HEK293 (cell line): ENCODE measurements around the gene ACSS1.

ENCODE experiments used
- CTCF ChIA-PET: fragments of 350-600 bp; formaldehyde crosslinking; extraction: SDS; loops from one replicate; lab custom pipeline; 2021; ENCODE audit warnings: antibody characterized with exemption; lab: Yijun Ruan, JAX
- POLR2A ChIA-PET: fragments of 300-600 bp; formaldehyde crosslinking; extraction: SDS; loops from one replicate; lab custom pipeline; 2020; ENCODE audit warnings: antibody characterized with exemption, inconsistent platforms; lab: Yijun Ruan, JAX
- H3K27ac ChIP-seq: fragments of 200-500 bp; sonication (Bioruptor generic); 2 replicates; pipeline ENCODE4 v1.5.1; 2014; ENCODE audit warnings: low read depth, low read length, control low read depth, inconsistent platforms; ENCODE audit errors: extremely low read depth
- H3K36me3 ChIP-seq, 2 experiments: fragments of 200-500 bp in 1 of 2; sonication (Bioruptor generic) in 1 of 2; 1 replicate in 1 of 2; 2 replicates in 1 of 2; pipeline ENCODE4 v1.5.1; 2014 to 2017; ENCODE audit warnings: inconsistent platforms in 2 of 2, low read length in 2 of 2; ENCODE audit not compliant: control insufficient read depth in 2 of 2, insufficient read depth in 1 of 2
- H3K4me1 ChIP-seq: fragments of 200-500 bp; sonication (Bioruptor generic); 2 replicates; pipeline ENCODE4 v1.5.1; 2014; ENCODE audit warnings: mild to moderate bottlenecking, low read length, inconsistent platforms; ENCODE audit not compliant: control insufficient read depth, insufficient read depth
- H3K4me3 ChIP-seq: 2 replicates; pipeline ENCODE4 v1.5.1; 2011; ENCODE audit warnings: low read depth, mild to moderate bottlenecking, control low read depth, low read length, moderate library complexity
- H3K9me3 ChIP-seq: fragments of 200-500 bp; sonication (Bioruptor generic); 2 replicates; pipeline ENCODE4 v1.5.1; 2014; ENCODE audit warnings: low read depth, low read length, inconsistent platforms; ENCODE audit not compliant: control insufficient read depth, insufficient read depth
- GFI1B ChIP-seq: fragments of 450-650 bp; formaldehyde crosslinking; IDR thresholded peaks from 2 replicates; pipeline ENCODE4 v1.5.1; 2016; ENCODE audit warnings: missing biosample characterization, missing genetic modification characterization
- KLF1 ChIP-seq: fragments of 450-650 bp; formaldehyde crosslinking; IDR thresholded peaks from 2 replicates; pipeline ENCODE4 v1.5.1; 2016; ENCODE audit warnings: missing biosample characterization, missing genetic modification characterization
- KLF8 ChIP-seq: fragments of 450-650 bp; formaldehyde crosslinking; IDR thresholded peaks from 2 replicates; pipeline ENCODE4 v1.5.1; 2016; ENCODE audit warnings: missing biosample characterization, missing genetic modification characterization
- KLF9 ChIP-seq: fragments of 450-650 bp; formaldehyde crosslinking; IDR thresholded peaks from 2 replicates; pipeline ENCODE4 v1.5.1; 2016; ENCODE audit warnings: missing biosample characterization, missing genetic modification characterization, low read depth
- RBAK ChIP-seq: fragments of 450-650 bp; formaldehyde crosslinking; IDR thresholded peaks from 2 replicates; pipeline ENCODE4 v1.5.1; 2016; ENCODE audit warnings: missing biosample characterization, missing genetic modification characterization
- SP2 ChIP-seq: fragments of 450-650 bp; formaldehyde crosslinking; IDR thresholded peaks from 2 replicates; pipeline ENCODE4 v1.5.1; 2016; ENCODE audit warnings: missing biosample characterization, missing genetic modification characterization
- ZBTB11 ChIP-seq: fragments of 450-650 bp; formaldehyde crosslinking; conservative IDR thresholded peaks from 2 replicates; pipeline ENCODE4 v1.5.1; 2016; ENCODE audit warnings: low read depth, missing biosample characterization, missing genetic modification characterization
- ZBTB17 ChIP-seq: fragments of 450-650 bp; formaldehyde crosslinking; IDR thresholded peaks from 2 replicates; pipeline ENCODE4 v1.5.1; 2016; ENCODE audit warnings: missing biosample characterization, missing genetic modification characterization
- ZBTB8A ChIP-seq: fragments of 450-650 bp; formaldehyde crosslinking; IDR thresholded peaks from 2 replicates; pipeline ENCODE4 v1.5.1; 2016; ENCODE audit warnings: missing biosample characterization, missing genetic modification characterization
- ZFP37 ChIP-seq: fragments of 450-650 bp; formaldehyde crosslinking; IDR thresholded peaks from 2 replicates; pipeline ENCODE4 v1.5.1; 2016; ENCODE audit warnings: missing biosample characterization, missing genetic modification characterization
- ZNF19 ChIP-seq: fragments of 450-650 bp; formaldehyde crosslinking; IDR thresholded peaks from 2 replicates; pipeline ENCODE4; 2016; ENCODE audit warnings: missing biosample characterization, missing genetic modification characterization, low read depth
- ZNF202 ChIP-seq: fragments of 450-650 bp; formaldehyde crosslinking; IDR thresholded peaks from 2 replicates; pipeline ENCODE4 v1.5.1; 2016; ENCODE audit warnings: missing biosample characterization, missing genetic modification characterization, borderline replicate concordance
- ZNF266 ChIP-seq: fragments of 450-650 bp; formaldehyde crosslinking; IDR thresholded peaks from 2 replicates; pipeline ENCODE4 v1.5.1; 2016; ENCODE audit warnings: missing biosample characterization, missing genetic modification characterization, low read depth
- ZNF280C ChIP-seq: fragments of 450-650 bp; formaldehyde crosslinking; IDR thresholded peaks from 2 replicates; pipeline ENCODE4 v1.5.1; 2016; ENCODE audit warnings: missing biosample characterization, missing genetic modification characterization
- ZNF324 ChIP-seq: fragments of 450-650 bp; formaldehyde crosslinking; IDR thresholded peaks from 2 replicates; pipeline ENCODE4 v1.5.1; 2016; ENCODE audit warnings: missing biosample characterization, missing genetic modification characterization
- ZNF341 ChIP-seq: fragments of 450-650 bp; formaldehyde crosslinking; IDR thresholded peaks from 2 replicates; pipeline ENCODE4; 2016; ENCODE audit warnings: low read depth, missing biosample characterization, missing genetic modification characterization
- ZNF37A ChIP-seq: fragments of 450-650 bp; IDR thresholded peaks from 2 replicates; pipeline ENCODE4 v1.5.1; 2018; ENCODE audit warnings: missing biosample characterization, missing genetic modification characterization
- ZNF398 ChIP-seq: fragments of 450-650 bp; formaldehyde crosslinking; IDR thresholded peaks from 2 replicates; pipeline ENCODE4 v1.5.1; 2017; ENCODE audit warnings: missing biosample characterization, missing genetic modification characterization
- ZNF473 ChIP-seq: fragments of 450-650 bp; formaldehyde crosslinking; IDR thresholded peaks from 2 replicates; pipeline ENCODE4 v1.5.1; 2017; ENCODE audit warnings: missing biosample characterization, missing genetic modification characterization
- ZNF560 ChIP-seq: fragments of 450-650 bp; formaldehyde crosslinking; IDR thresholded peaks from 2 replicates; pipeline ENCODE4 v1.5.1; 2017; ENCODE audit warnings: missing biosample characterization, missing genetic modification characterization, borderline replicate concordance
- ZNF580 ChIP-seq: fragments of 450-650 bp; formaldehyde crosslinking; IDR thresholded peaks from 2 replicates; pipeline ENCODE4 v1.5.1; 2016; ENCODE audit warnings: missing biosample characterization, missing genetic modification characterization
- ZNF701 ChIP-seq: fragments of 450-650 bp; formaldehyde crosslinking; IDR thresholded peaks from 2 replicates; pipeline ENCODE4 v1.5.1; 2016; ENCODE audit warnings: missing biosample characterization, missing genetic modification characterization
- ZNF792 ChIP-seq: fragments of 450-650 bp; formaldehyde crosslinking; IDR thresholded peaks from 2 replicates; pipeline ENCODE4 v1.5.1; 2016; ENCODE audit warnings: missing biosample characterization, missing genetic modification characterization
- ZNF843 ChIP-seq: fragments of 450-650 bp; formaldehyde crosslinking; IDR thresholded peaks from 2 replicates; pipeline ENCODE4 v1.5.1; 2016; ENCODE audit warnings: missing biosample characterization, missing genetic modification characterization
- TF ChIP-seq, protein P1 (sequence below): fragments of 450-650 bp; formaldehyde crosslinking; IDR thresholded peaks from 2 replicates; pipeline ENCODE4 v1.5.1; 2016; ENCODE audit warnings: missing biosample characterization, missing genetic modification characterization
- TF ChIP-seq, protein P2 (sequence below): fragments of 450-650 bp; formaldehyde crosslinking; IDR thresholded peaks from 2 replicates; pipeline ENCODE4 v1.5.1; 2017; ENCODE audit warnings: missing biosample characterization, missing genetic modification characterization

The ACSS1 gene

DNA sequence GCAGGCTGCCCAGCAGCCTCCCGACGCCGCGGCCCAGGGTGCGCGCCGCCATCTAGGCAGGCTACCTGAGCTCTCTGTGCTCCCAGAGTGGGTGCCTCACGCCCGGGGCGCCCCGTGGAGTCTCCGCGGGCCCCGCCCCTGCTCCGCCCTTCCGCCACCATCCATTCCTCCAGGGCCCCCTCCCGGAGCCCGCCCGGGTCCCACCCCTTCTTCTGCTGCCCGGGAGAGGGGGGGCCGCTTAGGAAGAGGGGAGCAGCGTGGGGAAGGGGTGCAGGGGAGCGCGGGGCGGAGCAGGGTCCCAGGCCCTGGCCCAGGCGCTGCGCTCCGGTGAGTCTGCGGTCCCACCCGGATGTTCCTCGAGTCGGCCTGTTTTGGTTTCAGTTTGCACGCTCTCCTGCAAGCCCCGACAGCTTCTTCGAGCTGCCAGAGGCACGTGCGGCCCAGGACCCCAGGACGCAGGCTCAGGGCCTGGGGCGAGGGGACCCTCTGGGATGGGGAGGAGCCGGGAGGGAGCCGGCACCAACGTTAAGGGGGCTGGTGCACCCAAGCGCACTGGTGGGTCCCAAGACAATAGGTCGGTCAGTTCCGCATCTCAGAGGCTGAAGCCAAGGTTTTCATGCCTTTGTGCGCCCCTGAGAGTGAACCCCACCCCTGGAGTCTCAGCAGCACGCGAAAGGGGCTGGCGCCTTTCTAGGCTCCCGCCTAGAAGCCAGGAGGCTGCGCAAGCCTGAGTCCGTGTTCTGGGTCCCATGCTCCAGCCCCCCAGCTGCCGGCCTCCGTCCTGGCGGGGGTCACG lies at the start of gene ACSS1 (continued):
- TF ChIP-seq ZBTB11 (tag by site-specific recombination) (0 out of 2 replicates have a peak, but pooled peaks have one; percentile 22), GFI1B (tag by site-specific recombination) (no peak), ZBTB17 (peak; percentile 47), ZNF341 (tag by site-specific recombination) (peak; percentile 71), ZBTB8A (tag by site-specific recombination) (peak; percentile 48), ZNF473 (tag by site-specific recombination) (no peak), ZNF843 (no peak), ZNF202 (tag by site-specific recombination) (no peak), ZNF792 (tag by site-specific recombination) (no peak), ZNF580 (tag by site-specific recombination) (no peak), ZNF701 (tag by site-specific recombination) (no peak), KLF1 (tag by site-specific recombination) (peak; percentile 99), ZNF266 (tag by site-specific recombination) (no peak), KLF8 (tag by site-specific recombination) (peak; percentile 70; the same call in 1 of the 2 replicates), SP2 (peak; percentile 60), KLF9 (tag by site-specific recombination) (peak; percentile 78), ZNF19 (tag by site-specific recombination) (no peak)
- TF ChIP-seq, protein P1, sequence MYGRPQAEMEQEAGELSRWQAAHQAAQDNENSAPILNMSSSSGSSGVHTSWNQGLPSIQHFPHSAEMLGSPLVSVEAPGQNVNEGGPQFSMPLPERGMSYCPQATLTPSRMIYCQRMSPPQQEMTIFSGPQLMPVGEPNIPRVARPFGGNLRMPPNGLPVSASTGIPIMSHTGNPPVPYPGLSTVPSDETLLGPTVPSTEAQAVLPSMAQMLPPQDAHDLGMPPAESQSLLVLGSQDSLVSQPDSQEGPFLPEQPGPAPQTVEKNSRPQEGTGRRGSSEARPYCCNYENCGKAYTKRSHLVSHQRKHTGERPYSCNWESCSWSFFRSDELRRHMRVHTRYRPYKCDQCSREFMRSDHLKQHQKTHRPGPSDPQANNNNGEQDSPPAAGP (tag by site-specific recombination) = peak; percentile 67

GRCh38 chr20:25103526-25103925 lies 45.6 kb upstream of the ACSS1 start:
- H3K27ac ChIP-seq = no peak overlapping the region
- H3K4me1 ChIP-seq = no peaks in the 10 kb centered on the region
- ChIA-PET POLR2A (no interaction called here), CTCF (interaction anchor here (1.0 kb wide), 1 partner anchor 13 kb away, joined by 4 read pairs; no protein-coding TSS in a partner anchor)
- no peak overlapping the region for H3K4me3 ChIP-seq
- no peaks in the 10 kb centered on the region for H3K9me3 ChIP-seq
- H3K36me3 ChIP-seq = no peaks in the 10 kb centered on the region
- TF ChIP-seq ZNF324 (tag by site-specific recombination) (no peak), ZNF37A (tag by site-specific recombination) (no peak), RBAK (no peak), ZFP37 (tag by site-specific recombination) (no peak), ZNF398 (tag by site-specific recombination) (no peak), ZNF560 (tag by site-specific recombination) (no peak), ZNF280C (no peak)
- TF ChIP-seq, protein P2, sequence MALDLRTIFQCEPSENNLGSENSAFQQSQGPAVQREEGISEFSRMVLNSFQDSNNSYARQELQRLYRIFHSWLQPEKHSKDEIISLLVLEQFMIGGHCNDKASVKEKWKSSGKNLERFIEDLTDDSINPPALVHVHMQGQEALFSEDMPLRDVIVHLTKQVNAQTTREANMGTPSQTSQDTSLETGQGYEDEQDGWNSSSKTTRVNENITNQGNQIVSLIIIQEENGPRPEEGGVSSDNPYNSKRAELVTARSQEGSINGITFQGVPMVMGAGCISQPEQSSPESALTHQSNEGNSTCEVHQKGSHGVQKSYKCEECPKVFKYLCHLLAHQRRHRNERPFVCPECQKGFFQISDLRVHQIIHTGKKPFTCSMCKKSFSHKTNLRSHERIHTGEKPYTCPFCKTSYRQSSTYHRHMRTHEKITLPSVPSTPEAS = no peak
